Transverse colon (tissue), 3 donors: Measurements from ENCODE around the gene LYRM4.

Experiments used
- CTCF ChIP-seq, 5 experiments: fragments of 200-600 bp in 3 of 5; fragments of 450-650 bp in 2 of 5; sonication (generic) in 3 of 5; IDR thresholded peaks; 1 replicate in 2 of 5; 2 replicates in 3 of 5; pipeline ENCODE4 v1.5.1; 2016 to 2017; ENCODE audit warnings: antibody characterized with exemption in 5 of 5, inconsistent platforms in 3 of 5, mild to moderate bottlenecking in 2 of 5, moderate library complexity in 1 of 5
- EP300 ChIP-seq: sonication (generic); formaldehyde crosslinking; IDR thresholded peaks from one replicate; pipeline ENCODE4 v1.6.1; 2017; ENCODE audit warnings: antibody characterized with exemption, low read depth

GRCh38 chr6:5128351-5128750 is 132.4 kb downstream of the LYRM4 start:
- TF ChIP-seq EP300 (no peak), CTCF (IDR thresholded peaks at IDR 0.05) (no peak)
